ACC112 (cell line): ENCODE measurements around the gene ESRRB.

ENCODE experiments used
- H2AFZ ChIP-seq: fragments of 200-600 bp; sonication (generic); one replicate; pipeline ENCODE4 v1.6.0; 2017; ENCODE audit warnings: antibody characterized with exemption, low read length; ENCODE audit not compliant: unreplicated experiment
- H3K27ac ChIP-seq: fragments of 200-600 bp; sonication (generic); 2 replicates; pipeline ENCODE4 v1.5.1; 2014; ENCODE audit warnings: low read depth, mild to moderate bottlenecking, antibody characterized with exemption, low read length, moderate library complexity
- H3K27me3 ChIP-seq: fragments of 200-600 bp; sonication (generic); 2 replicates; pipeline ENCODE4 v1.6.1; 2014; ENCODE audit warnings: mild to moderate bottlenecking, antibody characterized with exemption, low read length, moderate library complexity, mixed read lengths; ENCODE audit not compliant: insufficient read depth
- H3K36me3 ChIP-seq: fragments of 200-600 bp; sonication (generic); 2 replicates; pipeline ENCODE4 v1.6.1; 2016; ENCODE audit warnings: mild to moderate bottlenecking, antibody characterized with exemption, low read length, moderate library complexity, mixed read lengths; ENCODE audit not compliant: insufficient read depth
- H3K4me1 ChIP-seq: fragments of 200-600 bp; sonication (generic); one replicate; pipeline ENCODE4 v1.6.1; 2016; ENCODE audit warnings: low read length, mixed read lengths; ENCODE audit not compliant: insufficient read depth, unreplicated experiment, control insufficient read depth
- H3K4me3 ChIP-seq: fragments of 200-600 bp; sonication (generic); 2 replicates; pipeline ENCODE4 v1.5.1; 2014; ENCODE audit warnings: mild to moderate bottlenecking, low read depth, low read length
- H3K79me2 ChIP-seq: fragments of 200-600 bp; sonication (generic); one replicate; pipeline ENCODE4 v1.6.0; 2016; ENCODE audit warnings: low read length; ENCODE audit not compliant: control insufficient read depth, unreplicated experiment, insufficient read depth

The ESRRB gene

GRCh38 chr14:76354310-76354709, 21.6 kb upstream of the ESRRB start:
- H3K4me3 ChIP-seq = no peak overlapping the region
- no peaks in the 10 kb centered on the region for H3K79me2 ChIP-seq
- H3K36me3 ChIP-seq = no peaks in the 10 kb centered on the region
- no peak overlapping the region for H2AFZ ChIP-seq
- no peak overlapping the region for H3K27ac ChIP-seq
- no peaks in the 10 kb centered on the region for H3K4me1 ChIP-seq
- H3K27me3 ChIP-seq = peaks cover 42% of the 10 kb centered on the region

DNA sequence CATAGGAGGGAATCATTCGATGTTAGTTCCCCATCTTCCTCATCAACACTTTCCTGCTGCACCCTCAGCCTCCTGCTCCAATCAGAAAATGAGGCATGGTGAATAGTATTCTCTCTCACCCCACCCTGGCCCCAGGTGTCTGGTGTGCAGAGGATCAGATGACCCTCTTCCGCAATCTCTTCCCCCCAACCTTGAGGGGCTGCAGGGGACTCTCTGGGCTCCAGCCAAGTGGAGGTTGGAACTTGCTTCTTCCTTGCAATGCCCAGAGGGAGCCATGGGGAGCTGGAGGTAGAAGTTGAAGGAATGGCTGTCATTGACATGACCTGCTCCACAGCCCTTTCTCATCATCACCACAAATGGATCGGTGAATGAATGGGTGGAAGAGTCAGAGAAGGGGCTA, 20.2 kb upstream of the ESRRB start:
- no peak overlapping the region for H3K4me3 ChIP-seq
- peaks cover 42% of the 10 kb centered on the region for H3K27me3 ChIP-seq
- no peaks in the 10 kb centered on the region for H3K79me2 ChIP-seq
- no peak overlapping the region for H3K27ac ChIP-seq
- no peak overlapping the region for H2AFZ ChIP-seq
- no peaks in the 10 kb centered on the region for H3K4me1 ChIP-seq
- H3K36me3 ChIP-seq = no peaks in the 10 kb centered on the region

DNA sequence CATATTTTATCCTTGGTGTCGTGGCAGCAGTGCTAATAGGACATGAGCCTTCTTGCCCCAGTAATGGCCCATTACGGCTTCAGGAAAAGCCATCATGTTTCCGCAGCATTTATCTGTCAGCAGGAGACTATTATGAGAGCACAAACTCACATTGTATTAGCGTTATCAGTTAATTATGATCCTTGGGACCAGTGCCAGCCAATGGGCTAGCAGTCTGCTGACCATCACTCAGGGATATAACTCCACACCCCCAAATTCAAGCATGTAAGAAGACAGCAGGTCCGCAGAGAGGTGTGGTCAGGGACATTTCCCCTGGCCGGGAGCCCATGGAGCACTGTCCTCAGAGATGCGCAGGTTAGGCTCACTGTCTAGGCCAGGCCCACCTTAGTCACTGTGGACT, 4.9 kb upstream of the ESRRB start:
- no peaks in the 10 kb centered on the region for H3K4me1 ChIP-seq
- no peak overlapping the region for H3K4me3 ChIP-seq
- H3K27ac ChIP-seq = no peak overlapping the region
- no peak overlapping the region for H2AFZ ChIP-seq
- peaks cover 73% of the 10 kb centered on the region for H3K27me3 ChIP-seq
- no peaks in the 10 kb centered on the region for H3K79me2 ChIP-seq
- no peaks in the 10 kb centered on the region for H3K36me3 ChIP-seq

GRCh38 chr14:76373456-76373855, 2.5 kb upstream of the ESRRB start:
- Histone ChIP-seq H2AFZ (no peak overlapping the region), H3K27ac (no peak overlapping the region), H3K36me3 (no peaks in the 10 kb centered on the region), H3K4me1 (no peaks in the 10 kb centered on the region), H3K27me3 (peaks cover 90% of the 10 kb centered on the region), H3K4me3 (no peak overlapping the region), H3K79me2 (no peaks in the 10 kb centered on the region)

DNA sequence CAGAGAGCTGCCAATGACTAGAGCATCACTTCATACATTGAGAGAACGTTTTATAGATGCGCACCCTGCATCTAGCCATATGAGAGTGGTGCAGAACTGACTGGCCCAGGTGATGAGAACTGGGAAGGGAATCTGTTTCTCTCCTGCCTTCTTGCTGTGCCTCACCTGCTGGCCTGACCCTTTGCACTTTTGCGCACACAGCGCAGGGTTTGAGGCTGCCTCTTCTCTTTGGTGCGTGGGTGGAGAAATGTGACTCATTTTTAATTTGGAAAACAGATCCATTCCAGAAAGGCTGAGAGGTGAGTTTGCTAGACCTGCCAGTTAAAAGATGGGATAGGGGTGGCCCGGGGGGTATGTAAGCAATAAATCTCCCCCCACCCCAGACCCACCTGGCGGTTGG, 453 bp upstream of the ESRRB start:
- Histone ChIP-seq H3K27me3 (peaks cover 100% of the 10 kb centered on the region), H3K79me2 (no peaks in the 10 kb centered on the region), H3K36me3 (no peaks in the 10 kb centered on the region), H3K4me1 (no peaks in the 10 kb centered on the region), H2AFZ (no peak overlapping the region), H3K4me3 (no peak overlapping the region), H3K27ac (no peak overlapping the region)

- Histone ChIP-seq H3K4me3 (peak overlapping the region; percentile 35), H2AFZ (no peak overlapping the region), H3K79me2 (no peaks in the 10 kb centered on the region), H3K27ac (no peak overlapping the region), H3K27me3 (peaks cover 100% of the 10 kb centered on the region), H3K36me3 (no peaks in the 10 kb centered on the region), H3K4me1 (no peaks in the 10 kb centered on the region)
Measured at GRCh38 chr14:76376409-76376877, 506 bp downstream of the ESRRB start.

DNA sequence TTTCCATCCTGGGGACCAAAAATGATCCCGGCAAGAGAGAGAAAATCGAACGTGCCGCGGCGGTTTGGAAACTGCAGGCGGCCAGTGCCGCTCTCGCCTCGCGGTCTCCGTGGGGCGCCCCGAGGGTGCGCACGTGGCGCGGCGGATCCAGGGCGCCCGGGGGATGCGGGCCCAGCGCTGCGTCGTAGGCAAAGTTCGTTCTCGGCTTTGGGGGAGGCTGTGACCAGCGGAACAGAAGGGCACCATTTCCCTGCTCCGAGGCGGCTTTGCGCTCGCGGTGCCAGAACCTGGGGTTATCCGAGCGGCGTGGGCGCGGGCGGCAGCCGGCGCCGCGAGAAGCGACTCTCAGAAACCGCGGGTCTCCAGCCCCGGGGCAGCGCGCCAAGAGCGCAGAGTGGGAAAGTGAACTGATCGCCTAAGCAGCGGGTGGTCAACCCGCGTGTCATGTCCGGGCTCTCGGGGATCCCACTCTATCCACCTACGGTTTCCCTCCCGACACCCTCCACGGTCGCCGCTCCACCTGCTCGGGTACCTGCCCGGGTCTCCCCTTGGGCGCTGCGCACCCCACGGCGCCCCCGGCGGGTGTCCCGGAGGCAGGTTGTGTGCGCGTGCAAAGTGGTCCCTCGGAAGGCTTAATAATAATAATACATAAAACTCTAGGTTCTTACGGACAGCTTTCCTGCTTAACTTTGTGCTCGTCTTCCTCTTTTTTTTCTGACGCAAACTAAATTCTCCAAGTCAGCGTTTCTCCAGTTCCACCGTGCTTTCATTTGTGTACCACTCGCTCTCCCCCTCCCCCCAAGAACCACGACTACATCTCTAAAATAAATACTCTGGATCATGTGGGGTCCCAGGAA, 1.2 kb downstream of the ESRRB start:
- Histone ChIP-seq H3K27ac (no peak overlapping the region), H3K4me1 (no peaks in the 10 kb centered on the region), H3K27me3 (peaks cover 100% of the 10 kb centered on the region), H3K4me3 (peak overlapping the region; percentile 35; the same call in 1 of the 2 replicates), H3K79me2 (no peaks in the 10 kb centered on the region), H2AFZ (no peak overlapping the region), H3K36me3 (no peaks in the 10 kb centered on the region)

DNA sequence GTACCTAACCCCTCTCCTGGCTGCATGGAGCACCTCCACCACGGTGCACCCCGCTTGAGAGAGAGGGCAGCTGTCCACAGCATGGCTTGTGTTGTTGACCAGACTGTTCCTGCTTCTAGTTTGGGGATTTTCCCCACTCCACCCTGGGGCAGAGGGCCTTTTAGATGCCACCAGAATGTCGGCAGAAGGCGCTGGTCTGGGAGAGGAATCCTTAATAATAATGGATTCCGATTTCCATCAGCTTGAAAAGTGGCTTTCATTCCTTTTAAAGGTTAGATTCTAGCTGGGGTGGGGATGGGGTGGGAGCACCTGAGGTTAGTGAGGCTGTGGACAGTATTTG, 1.8 kb downstream of the ESRRB start:
- Histone ChIP-seq H3K27me3 (peaks cover 100% of the 10 kb centered on the region), H3K27ac (no peak overlapping the region), H3K36me3 (no peaks in the 10 kb centered on the region), H3K4me1 (no peaks in the 10 kb centered on the region), H3K79me2 (no peaks in the 10 kb centered on the region), H3K4me3 (no peak overlapping the region), H2AFZ (no peak overlapping the region)

DNA sequence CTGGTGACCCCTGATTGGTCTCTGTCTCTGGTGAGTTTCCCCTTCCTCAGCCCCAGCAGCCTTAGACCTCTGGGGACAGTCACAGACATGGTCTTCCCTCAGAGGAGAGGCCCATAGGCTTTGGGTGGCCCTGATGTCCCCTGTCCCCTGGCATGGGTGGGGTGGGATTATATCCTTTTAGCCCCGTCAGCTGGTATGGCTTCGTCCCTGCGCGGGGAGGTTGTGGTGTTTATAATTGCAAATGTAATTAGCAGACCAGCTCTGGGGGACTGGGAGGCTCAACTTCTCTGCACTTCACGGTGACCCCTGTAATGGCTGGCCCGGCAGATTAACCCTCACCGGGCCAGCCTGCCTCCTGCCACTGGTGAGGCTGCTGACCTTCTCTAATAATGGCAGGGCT, 5.1 kb downstream of the ESRRB start:
- Histone ChIP-seq H3K27ac (no peak overlapping the region), H3K79me2 (no peaks in the 10 kb centered on the region), H2AFZ (no peak overlapping the region), H3K36me3 (no peaks in the 10 kb centered on the region), H3K4me3 (no peak overlapping the region), H3K27me3 (peaks cover 100% of the 10 kb centered on the region), H3K4me1 (no peaks in the 10 kb centered on the region)

- H3K4me3 ChIP-seq = no peak overlapping the region
- no peaks in the 10 kb centered on the region for H3K79me2 ChIP-seq
- H3K27me3 ChIP-seq = peaks cover 99% of the 10 kb centered on the region
- H3K27ac ChIP-seq = no peak overlapping the region
- no peak overlapping the region for H2AFZ ChIP-seq
- no peaks in the 10 kb centered on the region for H3K4me1 ChIP-seq
- H3K36me3 ChIP-seq = no peaks in the 10 kb centered on the region
Measured at GRCh38 chr14:76381817-76382494, 6.0 kb downstream of the ESRRB start.

GRCh38 chr14:76382495-76382832, 6.5 kb downstream of the ESRRB start:
- H3K27me3 ChIP-seq = peaks cover 97% of the 10 kb centered on the region
- no peak overlapping the region for H3K27ac ChIP-seq
- no peaks in the 10 kb centered on the region for H3K4me1 ChIP-seq
- H3K79me2 ChIP-seq = no peaks in the 10 kb centered on the region
- no peak overlapping the region for H3K4me3 ChIP-seq
- no peaks in the 10 kb centered on the region for H3K36me3 ChIP-seq
- H2AFZ ChIP-seq = no peak overlapping the region
